Activated T-cell treated with anti-CD3 and anti-CD28 coated beads for 24 hours (primary cell): Measurements from ENCODE around the gene ABCG1.

Experiments used
- DNase-seq: peaks from one replicate; pipeline ENCODE4 v3.0.0-alpha.2; 2020; ENCODE audit warnings: low read depth

Gene ABCG1

GRCh38 chr21:42271065-42271464, 52.1 kb downstream of the ABCG1 start:
- DNase-seq: no peak

GRCh38 chr21:42272109-42272962, 53.4 kb downstream of the ABCG1 start:
- no peak for DNase-seq

- DNase-seq: no peak
Observed at GRCh38 chr21:42272984-42273600, 54.2 kb downstream of the ABCG1 start.

- DNase-seq: no peak
Observed at GRCh38 chr21:42276076-42276475, 57.1 kb downstream of the ABCG1 start.

GRCh38 chr21:42276526-42277154, 57.7 kb downstream of the ABCG1 start:
- DNase-seq: no peak

- no peak for DNase-seq
Observed at GRCh38 chr21:42277593-42277992, 58.7 kb downstream of the ABCG1 start.

- DNase-seq: no peak
Observed at GRCh38 chr21:42278451-42279149, 59.7 kb downstream of the ABCG1 start.

GRCh38 chr21:42279341-42279871, 60.5 kb downstream of the ABCG1 start:
- no peak for DNase-seq

GRCh38 chr21:42279888-42280287, 60.9 kb downstream of the ABCG1 start:
- DNase-seq: no peak

- no peak for DNase-seq
Observed at GRCh38 chr21:42280356-42281180, 61.6 kb downstream of the ABCG1 start.

GRCh38 chr21:42281181-42281680, 62.3 kb downstream of the ABCG1 start:
- DNase-seq: no peak

- DNase-seq: no peak
Observed at GRCh38 chr21:42282021-42282420, 63.1 kb downstream of the ABCG1 start.

GRCh38 chr21:42282715-42283114, 63.8 kb downstream of the ABCG1 start:
- DNase-seq: no peak

- DNase-seq: no peak
Observed at GRCh38 chr21:42285569-42286245, 66.8 kb downstream of the ABCG1 start.

GRCh38 chr21:42286416-42286815, 67.5 kb downstream of the ABCG1 start:
- DNase-seq: no peak

- DNase-seq: no peak
Observed at GRCh38 chr21:42287193-42288083, 68.5 kb downstream of the ABCG1 start.

- no peak for DNase-seq
Observed at GRCh38 chr21:42288962-42289361, 70.0 kb downstream of the ABCG1 start.

- DNase-seq: no peak
Observed at GRCh38 chr21:42289926-42290325, 71.0 kb downstream of the ABCG1 start.

- DNase-seq: no peak
Observed at GRCh38 chr21:42290505-42290904, 71.6 kb downstream of the ABCG1 start.
